Measurements from ENCODE around the gene ZNF831. TPM values are rescaled to one million over a fixed set of nuclear protein-coding genes. Genes with fewer than 3 reads are reported as not detected.

ZNF831 gene
- total RNA-seq, 1 experiment from 2014 or later: 0.15 TPM

- no peak overlapping the region for H3K27ac ChIP-seq (ENCODE audit: low read depth, low read length)
Measured at GRCh38 chr20:59185809-59186208, 22.2 kb downstream of the ZNF831 start.

More at GRCh38 chr20:59185809-59186208, 22.2 kb downstream of the ZNF831 start:
- Histone ChIP-seq H4K20me1 (ENCODE audit: insufficient read depth) (no peaks in the 10 kb centered on the region), H3K79me2 (ENCODE audit: insufficient read depth, low read length) (no peaks in the 10 kb centered on the region), H3K9me2 (ENCODE audit: insufficient read depth) (no peaks in the 10 kb centered on the region), H2AFZ (ENCODE audit: low read depth, low read length, poor library complexity, severe bottlenecking) (no peak overlapping the region), H3K4me3 (replicated peaks in 1 of 2; ENCODE audit: low read depth in 1 of 2, low read length in 2 of 2) (no peak overlapping the region), H3K9ac (ENCODE audit: low read length) (no peak overlapping the region), H3K9me3 (ENCODE audit: control insufficient read depth in 1 of 2, insufficient read depth in 1 of 2, low read depth in 1 of 2, low read length in 2 of 2) (no peaks in the 10 kb centered on the region), H3K27me3 (ENCODE audit: insufficient read depth, low read length) (peaks cover 4% of the 10 kb centered on the region; the same call in 1 of the 2 replicates), H3K4me2 (ENCODE audit: low read length) (no peak overlapping the region), H3K4me1 (ENCODE audit: control insufficient read depth in 1 of 2, insufficient read depth in 2 of 2, low read length in 2 of 2) (no peaks in the 10 kb centered on the region), H3K36me3 (ENCODE audit: control insufficient read depth in 1 of 2, insufficient read depth in 2 of 2, low read length in 2 of 2) (no peaks in the 10 kb centered on the region)
- ATAC-seq: no peak
- ChIA-PET CTCF (no interaction called here), RAD21 (ENCODE audit: low non-redundant PET in 1 of 2, low total read pairs in 2 of 2, uncharacterized antibody in 2 of 2, unreplicated experiment in 2 of 2) (no interaction called here), POLR2A (no interaction called here)
- DNase-seq (ENCODE audit: low read depth, low spot score): no peak
- TF ChIP-seq TCF7L2 (IDR thresholded peaks at IDR 0.05; ENCODE audit: borderline replicate concordance, extremely low read depth, insufficient read depth, insufficient read length) (no peak), SP1 (IDR thresholded peaks at IDR 0.05; ENCODE audit: low read depth) (no peak), MAX (IDR thresholded peaks at IDR 0.05) (no peak), FOSL1 (IDR thresholded peaks at IDR 0.05; ENCODE audit: low read depth) (no peak), ATF3 (IDR thresholded peaks at IDR 0.05) (no peak), CEBPB (IDR thresholded peaks at IDR 0.05; ENCODE audit: low read depth) (no peak), SRF (IDR thresholded peaks at IDR 0.05; ENCODE audit: low read depth) (no peak), RAD21 (IDR thresholded peaks at IDR 0.05; ENCODE audit: low read depth) (no peak), ZFX (IDR thresholded peaks at IDR 0.05) (no peak), REST (IDR thresholded peaks at IDR 0.05; ENCODE audit: low read depth) (no peak)
- intact Hi-C loops (cut with micrococcal nuclease): no loop called here
- BruUV-seq (replicated peaks): no TSS peak
